HuH-7 (cell line): Measurements from ENCODE around the gene ACOX2.

ENCODE experiments used
- DNase-seq: peaks from one replicate; pipeline ENCODE4 v3.0.0; 2011; ENCODE audit warnings: low spot score

ACOX2 gene

DNA sequence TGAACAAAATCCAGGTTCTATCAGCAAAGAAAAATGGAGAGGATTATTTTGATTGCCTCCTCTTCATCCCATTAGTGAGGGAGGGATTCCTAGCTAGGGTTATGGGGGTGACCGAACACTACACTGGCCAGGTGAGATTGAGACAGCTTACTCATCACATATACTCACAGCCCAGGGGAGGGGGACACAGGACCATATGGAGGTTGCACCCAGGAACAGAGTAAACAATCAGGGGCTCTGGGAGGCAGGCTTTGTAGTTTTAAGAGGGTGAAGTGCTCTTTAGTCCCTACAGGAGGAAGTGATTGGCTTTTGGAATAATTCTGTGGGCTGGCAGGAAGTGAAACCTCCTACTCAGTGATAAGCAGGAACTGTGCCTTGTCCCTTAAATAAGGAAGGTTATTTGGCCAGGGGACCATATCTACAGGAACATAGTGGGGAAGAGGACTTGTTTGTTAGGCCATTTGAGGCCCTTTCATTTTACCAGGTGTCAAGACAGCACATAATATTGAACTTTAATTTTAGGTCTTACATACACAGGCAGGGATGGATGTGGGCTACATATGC, 62.6 kb downstream of the ACOX2 start:
- no peak for DNase-seq

DNA sequence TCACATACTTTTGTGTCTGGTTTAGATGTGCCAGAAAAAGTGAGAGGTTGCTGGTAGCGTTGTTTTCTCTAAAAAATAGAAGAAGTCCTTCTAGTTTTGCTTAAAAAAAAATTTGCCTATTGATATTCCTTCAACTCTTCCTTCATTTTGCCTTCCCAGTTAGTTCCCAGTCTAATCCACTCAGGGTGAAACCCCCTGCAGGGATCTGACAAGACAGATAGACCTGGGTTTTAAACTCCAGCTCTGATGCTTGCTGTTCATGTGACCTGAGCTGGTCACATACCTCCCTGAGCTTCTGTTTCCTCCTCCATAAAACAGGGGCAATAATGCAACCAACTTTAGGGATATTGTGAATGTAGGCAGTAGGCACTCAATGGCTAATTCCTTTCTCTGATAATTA, 63.7 kb downstream of the ACOX2 start:
- no peak for DNase-seq

DNA sequence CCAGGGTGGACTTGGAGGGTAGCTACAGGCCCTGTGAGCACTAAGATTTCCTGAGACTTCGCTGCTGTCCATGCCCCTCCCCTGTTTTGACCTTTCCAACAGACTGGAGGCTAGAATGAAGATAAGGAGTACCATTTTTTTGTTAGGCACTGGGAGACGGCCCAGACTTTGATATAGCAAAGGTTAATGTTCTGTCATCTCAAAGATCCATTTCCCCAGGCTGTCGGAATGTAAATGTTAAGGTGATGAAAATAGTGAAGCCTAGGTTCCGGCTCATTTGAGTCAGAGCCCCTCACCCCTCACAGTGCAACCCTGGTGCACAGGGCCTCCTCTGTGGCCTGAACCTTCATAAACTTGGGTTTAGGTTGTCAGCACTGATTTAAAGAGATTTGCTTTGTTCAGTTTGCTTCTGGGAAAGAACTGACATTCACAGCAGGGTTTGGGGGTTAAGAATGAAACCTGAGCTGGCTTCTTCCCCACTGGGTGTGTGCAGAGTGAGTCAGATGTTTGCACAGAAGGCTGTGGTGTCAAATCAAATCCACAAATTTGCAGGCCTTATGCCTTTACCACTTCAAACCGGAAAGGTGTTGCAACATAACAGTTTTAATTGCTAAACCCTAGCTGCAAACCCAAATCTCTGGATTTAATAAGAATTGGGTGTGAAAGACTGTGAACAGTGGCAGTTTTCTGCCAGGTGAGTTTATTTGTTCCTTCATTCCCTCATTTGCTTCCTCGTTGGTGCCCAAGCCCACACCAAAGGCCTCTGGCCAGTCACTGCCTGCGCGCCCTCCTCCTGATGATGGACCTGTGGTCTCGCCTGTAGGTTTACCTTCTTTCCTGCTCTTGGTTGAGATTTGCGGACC, 65.7 kb downstream of the ACOX2 start:
- no peak for DNase-seq

DNA sequence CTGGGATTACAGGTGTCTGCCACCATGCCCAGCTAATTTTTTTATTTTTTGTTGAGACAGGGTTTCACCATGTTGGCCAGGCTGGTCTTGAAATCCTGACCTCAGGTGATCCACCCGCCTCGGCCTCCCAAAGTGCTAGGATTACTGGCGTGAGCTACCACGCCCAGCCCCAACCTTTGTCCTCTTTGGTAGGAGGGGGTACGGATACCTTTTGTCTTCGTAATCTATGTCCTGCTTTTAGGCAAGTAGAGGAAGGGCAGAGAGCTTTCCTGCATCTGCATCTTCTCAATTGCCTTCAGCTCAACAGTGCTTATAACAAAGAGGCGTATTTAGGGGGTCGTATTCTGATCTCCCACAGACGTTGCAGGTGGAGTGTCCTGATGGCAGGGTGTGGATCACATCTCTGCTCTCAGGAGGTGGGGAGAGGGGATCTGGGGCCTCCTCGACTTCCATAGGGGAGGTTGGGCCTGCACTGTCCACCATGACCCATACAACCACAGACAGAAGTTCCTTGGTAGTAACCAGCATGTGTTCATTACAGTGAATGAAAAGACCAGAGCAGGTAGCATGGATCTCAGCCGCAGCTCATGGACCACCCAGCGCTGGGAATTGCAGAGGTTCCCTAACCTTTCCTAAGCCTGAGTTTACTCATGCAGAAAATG, 66.5 kb downstream of the ACOX2 start:
- no peak for DNase-seq

DNA sequence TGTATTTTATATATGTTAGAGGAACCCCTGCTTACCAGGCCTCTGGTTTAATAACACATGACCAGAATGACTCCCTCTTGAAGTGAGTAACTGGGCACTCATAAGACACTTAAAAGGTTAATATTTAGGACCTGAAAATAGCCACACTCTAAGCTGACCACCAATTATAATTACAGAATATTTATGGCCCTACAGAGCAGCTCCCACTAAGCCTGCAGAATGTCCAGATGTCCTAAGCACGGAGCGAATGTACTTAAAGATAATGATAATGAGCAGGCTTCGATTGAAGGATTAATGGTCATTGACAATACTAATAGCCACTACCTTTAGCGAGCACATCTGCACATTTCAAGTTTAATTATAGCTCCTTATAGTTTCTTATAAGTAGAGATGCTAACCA, 67.9 kb downstream of the ACOX2 start:
- no peak for DNase-seq

DNA sequence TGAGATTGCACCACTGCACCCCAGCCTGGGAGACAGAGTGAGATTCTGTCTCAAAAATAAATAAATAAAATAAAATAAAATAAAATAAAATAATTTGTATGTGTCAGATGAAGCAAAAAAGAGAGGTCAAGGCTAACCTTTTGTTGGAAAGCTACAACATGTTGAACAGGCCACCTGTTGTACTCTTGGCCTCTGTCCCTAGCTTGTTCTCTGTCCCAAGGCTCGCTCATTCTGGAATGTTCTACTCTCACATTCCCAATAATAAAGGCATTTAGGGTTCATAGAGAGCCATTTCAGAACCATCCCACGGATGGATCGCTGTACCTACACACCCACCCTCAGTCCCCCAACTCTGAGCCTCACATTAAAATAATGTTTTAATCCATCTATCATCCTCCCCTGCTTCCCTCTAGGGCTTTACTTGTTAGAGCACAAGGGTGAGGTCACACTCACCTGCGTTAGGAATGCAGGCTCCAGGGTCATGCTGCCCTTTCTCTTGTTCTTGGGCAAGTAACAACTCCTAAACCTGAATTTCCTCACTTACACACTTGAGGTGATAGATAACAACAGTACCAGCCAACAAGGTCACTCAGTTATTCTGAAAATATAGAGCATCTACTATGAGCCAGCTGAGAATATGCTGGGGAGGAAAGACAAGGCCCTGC, 70.0 kb downstream of the ACOX2 start:
- DNase-seq = no peak

DNA sequence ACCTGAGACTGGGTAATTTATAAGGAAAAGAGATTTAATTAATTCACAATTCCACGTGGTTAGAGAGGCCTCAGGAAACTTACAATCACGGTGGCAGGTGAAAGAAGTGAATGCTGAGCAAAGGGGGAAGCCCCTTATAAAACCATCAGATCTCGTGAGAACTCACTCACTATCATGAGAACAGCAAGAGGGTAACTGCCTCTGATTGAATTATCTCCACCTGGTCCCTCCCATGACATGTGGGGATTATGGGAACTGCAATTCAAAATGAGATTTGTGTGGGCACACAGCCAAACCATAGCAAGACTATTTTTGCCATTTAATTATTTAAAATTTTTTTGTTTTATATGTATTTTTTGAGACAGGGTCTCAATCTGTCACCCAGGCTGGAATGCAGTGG, 72.1 kb downstream of the ACOX2 start:
- no peak for DNase-seq

DNA sequence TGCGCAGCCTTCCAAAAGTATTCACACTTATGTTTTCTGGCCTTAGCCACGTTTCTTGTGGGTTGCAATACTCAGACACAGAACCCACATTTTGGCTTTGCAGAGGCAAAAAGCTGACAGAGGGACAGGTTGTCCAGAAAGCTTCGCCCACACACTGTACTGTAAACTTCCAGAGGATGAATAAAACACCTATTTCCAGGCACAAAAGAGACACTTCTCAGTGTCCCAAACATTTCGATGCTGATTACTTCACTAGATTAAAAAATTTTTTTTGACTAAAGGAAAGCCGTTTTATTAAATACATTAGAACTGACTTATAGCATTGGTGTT, 73.1 kb downstream of the ACOX2 start:
- no peak for DNase-seq

DNA sequence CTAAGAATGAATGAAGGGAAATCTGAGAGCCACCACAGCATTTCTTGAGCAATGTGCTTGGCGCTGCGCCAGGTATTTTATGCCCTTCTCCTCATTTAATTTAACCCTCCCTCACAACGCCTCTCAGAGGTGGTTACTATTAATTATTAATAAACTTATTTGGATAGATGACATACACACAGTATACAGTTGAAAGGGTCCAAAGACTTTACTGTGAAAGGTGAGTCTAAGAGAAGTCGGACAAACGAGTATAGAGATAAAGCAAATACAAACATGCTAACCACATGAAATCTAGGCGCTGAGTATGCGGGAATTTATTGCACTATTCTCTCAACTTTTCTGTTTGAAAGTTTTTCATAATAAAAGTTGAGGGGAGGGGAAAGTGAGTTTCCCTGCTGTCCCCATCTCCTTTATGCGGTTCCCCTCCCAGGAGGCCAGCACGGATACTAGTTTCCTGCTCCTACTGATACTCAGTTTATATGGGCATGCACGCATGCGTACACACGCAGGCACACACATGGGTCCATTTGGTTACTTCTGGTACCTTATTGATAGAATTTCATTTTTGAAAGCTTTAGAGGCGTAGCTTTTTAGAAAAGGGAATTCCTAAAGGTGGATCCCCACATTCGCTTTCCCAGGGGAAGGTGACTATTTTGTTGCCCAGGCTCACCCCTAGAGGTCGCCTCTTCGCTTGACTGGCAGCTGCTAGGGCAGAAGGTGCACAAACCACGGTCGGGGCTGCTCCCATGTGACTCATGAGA, 73.6 kb downstream of the ACOX2 start:
- DNase-seq = no peak

DNA sequence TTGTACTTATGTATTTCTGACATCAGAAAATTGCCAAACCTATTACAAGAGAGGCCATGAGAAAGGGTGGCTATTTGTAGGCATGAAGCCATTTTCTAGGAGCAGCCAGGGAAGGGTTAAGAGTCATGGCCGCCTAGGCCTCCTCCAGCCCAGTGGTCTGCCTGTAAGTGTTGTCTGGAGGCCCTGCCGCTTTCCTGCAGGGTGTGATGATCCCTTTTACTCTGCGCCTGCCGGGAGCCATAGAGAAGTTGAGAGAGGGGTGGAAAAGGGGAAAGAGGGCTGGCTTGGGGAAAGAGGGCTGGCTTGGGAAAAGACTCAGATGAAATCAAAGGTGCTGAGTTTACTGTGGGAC, 74.2 kb downstream of the ACOX2 start:
- no peak for DNase-seq

DNA sequence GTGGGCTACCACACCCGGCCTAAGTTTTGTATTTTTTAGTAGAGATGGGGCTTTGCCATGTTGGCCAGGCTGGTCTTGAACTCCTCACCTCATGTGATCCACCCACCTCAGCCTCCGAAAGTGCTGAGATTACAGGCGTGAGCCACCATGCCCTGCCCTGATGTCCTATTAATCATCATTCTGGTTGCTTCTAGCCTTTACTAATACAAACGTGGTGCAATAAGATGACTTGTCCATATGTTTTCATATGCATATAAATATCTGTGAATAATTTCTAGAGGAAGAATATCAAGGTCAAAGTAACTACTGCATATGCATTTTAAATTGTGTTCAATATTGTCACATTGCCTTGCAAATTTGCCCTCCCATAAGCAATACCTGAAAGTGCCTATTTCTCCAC, 77.8 kb downstream of the ACOX2 start:
- no peak for DNase-seq
